ENCODE data around the gene ALG12.

Gene ALG12

GRCh38 chr22:49936018-49936972, 18.1 kb upstream of the ALG12 start:
- TF ChIP-seq MAX (IDR thresholded peaks at IDR 0.05) (peak; percentile 22; the same call in 1 of the 2 replicates), ZBTB7A (IDR thresholded peaks at IDR 0.05; ENCODE audit: low read depth) (peak; percentile 95), USF1 (IDR thresholded peaks at IDR 0.05) (peak; percentile 16; the same call in 1 of the 2 replicates), CREB1 (IDR thresholded peaks at IDR 0.05; ENCODE audit: low read depth) (no peak), TEAD4 (IDR thresholded peaks at IDR 0.05) (no peak), REST (IDR thresholded peaks at IDR 0.05; ENCODE audit: low read depth) (no peak), EGR1 (IDR thresholded peaks at IDR 0.05) (peak; percentile 29; the same call in 1 of the 2 replicates), TCF12 (IDR thresholded peaks at IDR 0.05; ENCODE audit: low read depth) (no peak), RAD21 (IDR thresholded peaks at IDR 0.05; ENCODE audit: low read depth) (no peak)

GRCh38 chr22:49935561-49935960, 17.3 kb upstream of the ALG12 start:
- TF ChIP-seq ZBTB7A (IDR thresholded peaks at IDR 0.05; ENCODE audit: low read depth), result no peak
- TF ChIP-seq REST (IDR thresholded peaks at IDR 0.05; ENCODE audit: low read depth), result no peak
- no peak for TF ChIP-seq CEBPB (IDR thresholded peaks at IDR 0.05)
- TF ChIP-seq NFIC (IDR thresholded peaks at IDR 0.05), result no peak
- TF ChIP-seq RAD21 (IDR thresholded peaks at IDR 0.05; ENCODE audit: low read depth), result no peak
- TF ChIP-seq TEAD4 (IDR thresholded peaks at IDR 0.05), result no peak
- TF ChIP-seq USF1 (IDR thresholded peaks at IDR 0.05), result no peak
- no peak for TF ChIP-seq TCF12 (IDR thresholded peaks at IDR 0.05; ENCODE audit: low read depth)
- no peak for TF ChIP-seq EGR1 (IDR thresholded peaks at IDR 0.05)
- no peak for TF ChIP-seq FOXM1 (IDR thresholded peaks at IDR 0.05; ENCODE audit: borderline replicate concordance, low read depth)
- TF ChIP-seq CREB1 (IDR thresholded peaks at IDR 0.05; ENCODE audit: low read depth), result no peak
- no peak for TF ChIP-seq YY1 (IDR thresholded peaks at IDR 0.05; ENCODE audit: low read depth)
- no peak for TF ChIP-seq MAX (IDR thresholded peaks at IDR 0.05)

- TF ChIP-seq REST (IDR thresholded peaks at IDR 0.05; ENCODE audit: low read depth) (no peak), EGR1 (IDR thresholded peaks at IDR 0.05) (no peak), MAX (IDR thresholded peaks at IDR 0.05) (no peak), RAD21 (IDR thresholded peaks at IDR 0.05; ENCODE audit: low read depth) (no peak), NFIC (IDR thresholded peaks at IDR 0.05) (no peak), CREB1 (IDR thresholded peaks at IDR 0.05; ENCODE audit: low read depth) (no peak), ZBTB7A (IDR thresholded peaks at IDR 0.05; ENCODE audit: low read depth) (no peak; the same call in 1 of the 2 replicates), TEAD4 (IDR thresholded peaks at IDR 0.05) (no peak), USF1 (IDR thresholded peaks at IDR 0.05) (no peak), TCF12 (IDR thresholded peaks at IDR 0.05; ENCODE audit: low read depth) (no peak), YY1 (IDR thresholded peaks at IDR 0.05; ENCODE audit: low read depth) (no peak), FOXM1 (IDR thresholded peaks at IDR 0.05; ENCODE audit: borderline replicate concordance, low read depth) (no peak), TAF1 (IDR thresholded peaks at IDR 0.05; ENCODE audit: low read depth) (no peak), EP300 (IDR thresholded peaks at IDR 0.05; ENCODE audit: borderline replicate concordance) (no peak), CEBPB (IDR thresholded peaks at IDR 0.05) (no peak)
Observed at GRCh38 chr22:49934891-49935557, 16.8 kb upstream of the ALG12 start.

All from Ishikawa (cell line).